ENCODE data around the gene CXorf65.

GRCh38 chrX:71109051-71109450 lies 2.5 kb upstream of the CXorf65 start:
- TF ChIP-seq CTCF (IDR thresholded peaks at IDR 0.05) (no peak), POLR2A (IDR thresholded peaks at IDR 0.05) (no peak)

Data from heart left ventricle (tissue), 13 donors.